Neural cell (in vitro differentiated cells): Measurements from ENCODE around the gene CPO.

Source experiments
- CTCF ChIP-seq: fragments of 450-650 bp; IDR thresholded peaks from 2 replicates; pipeline ENCODE4 v1.5.1; 2014; ENCODE audit warnings: antibody characterized with exemption, mild to moderate bottlenecking, moderate library complexity; ENCODE audit not compliant: poor library complexity, severe bottlenecking
- EP300 ChIP-seq: fragments of 450-650 bp; conservative IDR thresholded peaks from 2 replicates; pipeline ENCODE4 v1.6.1; 2014; ENCODE audit warnings: antibody characterized with exemption, mild to moderate bottlenecking, moderate library complexity; ENCODE audit not compliant: poor library complexity, severe bottlenecking
- EZH2 ChIP-seq: fragments of 200-600, 300-800 bp; shearing (Covaris generic), sonication (generic); IDR thresholded peaks from 2 replicates; pipeline ENCODE4 v1.6.1; 2014; ENCODE audit warnings: antibody characterized with exemption, low read length, borderline replicate concordance, mild to moderate bottlenecking; ENCODE audit not compliant: insufficient read depth, poor library complexity, severe bottlenecking
- MXI1 ChIP-seq: fragments of 450-650 bp; conservative IDR thresholded peaks from 2 replicates; pipeline ENCODE4 v1.6.1; 2014; ENCODE audit warnings: antibody characterized with exemption, mild to moderate bottlenecking; ENCODE audit not compliant: poor library complexity, severe bottlenecking
- POLR2AphosphoS5 ChIP-seq: IDR thresholded peaks from 2 replicates; pipeline ENCODE4 v1.6.1; 2012
- RAD21 ChIP-seq: fragments of 450-650 bp; conservative IDR thresholded peaks from 2 replicates; pipeline ENCODE4 v1.6.1; 2014; ENCODE audit warnings: antibody characterized with exemption, mild to moderate bottlenecking, moderate library complexity
- REST ChIP-seq: IDR thresholded peaks from 2 replicates; pipeline ENCODE4 v1.6.1; 2012; ENCODE audit warnings: borderline replicate concordance
- SMC3 ChIP-seq: fragments of 450-650 bp; conservative IDR thresholded peaks from 2 replicates; pipeline ENCODE4 v1.6.1; 2014; ENCODE audit warnings: antibody characterized with exemption, mild to moderate bottlenecking, moderate library complexity; ENCODE audit not compliant: poor library complexity
- TAF1 ChIP-seq: IDR thresholded peaks from 2 replicates; pipeline ENCODE4 v1.6.1; 2012; ENCODE audit warnings: low read depth

GRCh38 chr2:206958261-206958660 lies 18.9 kb downstream of the CPO start:
- TF ChIP-seq CTCF (no peak), EP300 (no peak), POLR2AphosphoS5 (no peak), EZH2 (no peak), RAD21 (no peak), SMC3 (no peak), TAF1 (no peak), REST (no peak), MXI1 (no peak)
